Endothelial cell (in vitro differentiated cells): ENCODE measurements around the gene HAT1. TPM values are rescaled to one million over a fixed set of nuclear protein-coding genes. Genes with fewer than 3 reads are reported as not detected.

ENCODE experiments used
- DNase-seq: peaks from one replicate; pipeline ENCODE4 v3.0.0; 2021; ENCODE audit warnings: low spot score
- H3K27ac Mint-ChIP-seq: one replicate; pipeline ENCODE4 v1.8.0; 2021; ENCODE audit warnings: mixed read lengths, inconsistent platforms; ENCODE audit not compliant: unreplicated experiment
- H3K27me3 Mint-ChIP-seq: one replicate; pipeline ENCODE4 v1.8.0; 2021; ENCODE audit warnings: mild to moderate bottlenecking, moderate library complexity, mixed read lengths, inconsistent platforms; ENCODE audit not compliant: unreplicated experiment
- H3K36me3 Mint-ChIP-seq: one replicate; pipeline ENCODE4 v1.8.0; 2021; ENCODE audit warnings: mild to moderate bottlenecking, low read depth, mixed read lengths, inconsistent platforms; ENCODE audit not compliant: unreplicated experiment
- H3K4me1 Mint-ChIP-seq: one replicate; pipeline ENCODE4 v1.8.0; 2021; ENCODE audit warnings: mild to moderate bottlenecking, mixed read lengths, inconsistent platforms; ENCODE audit not compliant: unreplicated experiment
- H3K4me3 Mint-ChIP-seq: one replicate; pipeline ENCODE4 v1.8.0; 2021; ENCODE audit warnings: mild to moderate bottlenecking, mixed read lengths, inconsistent platforms; ENCODE audit not compliant: unreplicated experiment
- H3K9me3 Mint-ChIP-seq: one replicate; pipeline ENCODE4 v1.8.0; 2021; ENCODE audit warnings: mixed read lengths, inconsistent platforms; ENCODE audit not compliant: unreplicated experiment
- CTCF ChIP-seq: fragments of 200-600 bp; sonication (generic); IDR thresholded peaks from one replicate; pipeline ENCODE4 v1.5.0; 2021; ENCODE audit warnings: antibody characterized with exemption; ENCODE audit not compliant: unreplicated experiment
- total RNA-seq: library from RNA; stranded (reverse); fragmentation: NEBNext Ultra II Directional; extraction: Animal tissue kit (Norgen Biotek cat#: 25700); gene quantifications from one replicate; pipeline ENCODE4 v1.2.1, GENCODE V29; 2021; ENCODE audit not compliant: unreplicated experiment

Gene HAT1
- total RNA-seq, 1 donor from 2014 or later = 22.8 TPM

GRCh38 chr2:171939058-171939742, 16.9 kb downstream of the HAT1 start:
- Mint-ChIP-seq H3K4me1 (no peaks in the 10 kb centered on the region), H3K36me3 (peaks cover 15% of the 10 kb centered on the region), H3K9me3 (no peaks in the 10 kb centered on the region), H3K27me3 (peaks cover 5% of the 10 kb centered on the region), H3K27ac (no peak overlapping the region), H3K4me3 (no peak overlapping the region)
- no peak for DNase-seq
- TF ChIP-seq CTCF = no peak

- Mint-ChIP-seq H3K9me3 (no peaks in the 10 kb centered on the region), H3K27ac (no peak overlapping the region), H3K27me3 (peaks cover 5% of the 10 kb centered on the region), H3K4me3 (no peak overlapping the region), H3K36me3 (peaks cover 15% of the 10 kb centered on the region), H3K4me1 (no peaks in the 10 kb centered on the region)
- TF ChIP-seq CTCF = no peak
- DNase-seq = no peak
These were observed 17.4 kb downstream of the HAT1 start for GRCh38 chr2:171939743-171940071.

- Mint-ChIP-seq H3K27me3 (peaks cover 3% of the 10 kb centered on the region), H3K4me1 (no peaks in the 10 kb centered on the region), H3K27ac (no peak overlapping the region), H3K9me3 (no peaks in the 10 kb centered on the region), H3K4me3 (no peak overlapping the region), H3K36me3 (peaks cover 15% of the 10 kb centered on the region)
- no peak for TF ChIP-seq CTCF
- no peak for DNase-seq
These were observed 19.0 kb downstream of the HAT1 start for GRCh38 chr2:171941316-171941699.

GRCh38 chr2:171943869-171944268, 21.6 kb downstream of the HAT1 start:
- no peak for DNase-seq

More at GRCh38 chr2:171943869-171944268, 21.6 kb downstream of the HAT1 start:
- TF ChIP-seq CTCF = no peak
- Mint-ChIP-seq H3K27me3 (peaks cover 2% of the 10 kb centered on the region), H3K36me3 (peaks cover 15% of the 10 kb centered on the region), H3K9me3 (no peaks in the 10 kb centered on the region), H3K4me3 (no peak overlapping the region), H3K27ac (no peak overlapping the region), H3K4me1 (no peaks in the 10 kb centered on the region)
